ENCODE data around the gene RCBTB2. TPM values are rescaled to one million over a fixed set of nuclear protein-coding genes. Genes with fewer than 3 reads are reported as not detected.

The RCBTB2 gene
- total RNA-seq, 4 donors from 2014 or later: 8.1 to 24.7 (median 14.9) TPM

DNA sequence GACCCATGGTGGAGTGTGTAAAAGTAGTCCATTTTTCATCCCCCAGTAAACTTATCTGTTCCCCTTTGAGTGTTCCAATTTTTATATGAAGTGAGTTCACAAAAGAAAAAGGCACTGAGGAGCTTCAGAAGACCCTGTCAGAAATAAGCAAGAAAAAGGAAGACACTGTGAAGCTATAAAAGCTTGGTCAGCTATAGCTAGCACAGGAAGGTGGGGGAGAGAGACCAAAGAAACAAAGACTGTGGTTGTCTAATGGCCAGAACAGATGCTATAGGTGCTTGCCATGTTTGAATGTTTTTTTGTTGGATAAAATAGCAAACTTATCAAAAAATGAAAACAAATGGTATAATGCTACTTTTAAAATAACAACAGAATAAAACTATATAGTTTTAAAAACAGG is 46.5 kb downstream of the RCBTB2 start:
- no peak for TF ChIP-seq POLR2A (IDR thresholded peaks at IDR 0.05)
- TF ChIP-seq, protein P1, sequence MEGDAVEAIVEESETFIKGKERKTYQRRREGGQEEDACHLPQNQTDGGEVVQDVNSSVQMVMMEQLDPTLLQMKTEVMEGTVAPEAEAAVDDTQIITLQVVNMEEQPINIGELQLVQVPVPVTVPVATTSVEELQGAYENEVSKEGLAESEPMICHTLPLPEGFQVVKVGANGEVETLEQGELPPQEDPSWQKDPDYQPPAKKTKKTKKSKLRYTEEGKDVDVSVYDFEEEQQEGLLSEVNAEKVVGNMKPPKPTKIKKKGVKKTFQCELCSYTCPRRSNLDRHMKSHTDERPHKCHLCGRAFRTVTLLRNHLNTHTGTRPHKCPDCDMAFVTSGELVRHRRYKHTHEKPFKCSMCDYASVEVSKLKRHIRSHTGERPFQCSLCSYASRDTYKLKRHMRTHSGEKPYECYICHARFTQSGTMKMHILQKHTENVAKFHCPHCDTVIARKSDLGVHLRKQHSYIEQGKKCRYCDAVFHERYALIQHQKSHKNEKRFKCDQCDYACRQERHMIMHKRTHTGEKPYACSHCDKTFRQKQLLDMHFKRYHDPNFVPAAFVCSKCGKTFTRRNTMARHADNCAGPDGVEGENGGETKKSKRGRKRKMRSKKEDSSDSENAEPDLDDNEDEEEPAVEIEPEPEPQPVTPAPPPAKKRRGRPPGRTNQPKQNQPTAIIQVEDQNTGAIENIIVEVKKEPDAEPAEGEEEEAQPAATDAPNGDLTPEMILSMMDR (IDR thresholded peaks at IDR 0.05): no peak
- H3K36me3 ChIP-seq: peaks cover 0 to 16% (median 0%) of the 10 kb centered on the region in 3 donors
- no peak overlapping the region for H3K4me3 ChIP-seq
- DNase-seq: no peak
- peaks cover 0 to 62% (median 3%) of the 10 kb centered on the region in 3 donors for H3K4me1 ChIP-seq
- intact Hi-C loops (cut with DNase I): no loop called here
- H3K27me3 ChIP-seq: no peaks in the 10 kb centered on the region
- peak overlapping the region in 2 of 4 donors; percentile 36 to 42 for H3K27ac ChIP-seq
- H3K9me3 ChIP-seq: no peaks in the 10 kb centered on the region

DNA sequence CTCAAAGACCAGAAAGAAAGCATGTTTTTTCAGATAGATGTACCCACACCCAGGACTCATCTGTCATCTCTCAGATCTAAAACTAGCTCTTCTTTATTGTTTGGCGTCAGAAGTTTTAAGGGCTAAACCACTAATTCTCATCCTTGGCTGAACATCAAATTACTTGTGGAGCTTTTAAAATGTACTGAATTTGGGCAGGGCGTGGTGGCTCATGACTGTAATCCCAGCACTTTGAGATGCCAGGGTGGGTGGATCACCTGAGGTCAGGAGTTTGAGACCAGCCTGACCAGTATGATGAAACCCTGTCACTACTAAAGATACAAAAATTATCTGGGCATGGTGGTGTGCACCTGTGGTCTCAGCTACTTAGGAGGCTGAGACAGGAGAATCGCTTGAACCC is 47.4 kb downstream of the RCBTB2 start:
- peaks cover 0 to 16% (median 0%) of the 10 kb centered on the region in 3 donors for H3K36me3 ChIP-seq
- 71 to 80% methylated on average over 3 of the region's 3 CpGs for WGBS, 2 donors
- H3K27me3 ChIP-seq: no peaks in the 10 kb centered on the region
- H3K27ac ChIP-seq: peak overlapping the region in 3 of 4 donors; percentile 52 to 65 (median 60)
- intact Hi-C loops (cut with DNase I): no loop called here
- peaks cover 0 to 53% (median 3%) of the 10 kb centered on the region in 3 donors for H3K4me1 ChIP-seq
- no peaks in the 10 kb centered on the region for H3K9me3 ChIP-seq
- no peak overlapping the region for H3K4me3 ChIP-seq
- no peak for TF ChIP-seq POLR2A (IDR thresholded peaks at IDR 0.05)
- TF ChIP-seq, protein P1 (IDR thresholded peaks at IDR 0.05): no peak
- no peak for DNase-seq

DNA sequence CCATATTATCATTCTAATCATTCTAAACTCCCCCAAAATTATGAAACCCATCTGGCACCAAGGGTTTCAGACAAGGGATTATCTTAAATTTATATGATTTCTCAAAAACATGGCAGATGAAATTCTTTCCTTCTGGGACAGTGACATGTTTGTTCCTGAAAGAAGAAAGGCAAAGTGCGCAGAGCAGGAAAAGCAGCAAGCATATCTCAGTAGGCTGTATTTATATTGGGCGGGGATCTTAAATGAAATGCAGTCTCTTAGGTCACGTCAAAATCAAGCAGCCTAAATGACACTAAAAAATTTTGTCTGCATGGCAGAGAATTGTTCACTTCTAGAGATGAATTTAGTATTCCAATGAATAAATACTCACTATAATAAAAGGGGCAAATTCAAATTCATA is 49.3 kb downstream of the RCBTB2 start:
- no peak for DNase-seq
- H3K27ac ChIP-seq: peak overlapping the region in 3 of 4 donors; percentile 55 to 65 (median 60)
- intact Hi-C loops (cut with DNase I): no loop called here
- H3K27me3 ChIP-seq: no peaks in the 10 kb centered on the region
- H3K4me1 ChIP-seq: peaks cover 0 to 36% (median 3%) of the 10 kb centered on the region in 3 donors
- H3K36me3 ChIP-seq: peaks cover 0 to 33% (median 0%) of the 10 kb centered on the region in 3 donors
- H3K9me3 ChIP-seq: no peaks in the 10 kb centered on the region
- no peak overlapping the region for H3K4me3 ChIP-seq
- TF ChIP-seq, protein P1 (IDR thresholded peaks at IDR 0.05): no peak
- TF ChIP-seq POLR2A (IDR thresholded peaks at IDR 0.05): no peak
- WGBS, 2 donors: 89 to 96% methylated on average over 3 of the region's 3 CpGs

DNA sequence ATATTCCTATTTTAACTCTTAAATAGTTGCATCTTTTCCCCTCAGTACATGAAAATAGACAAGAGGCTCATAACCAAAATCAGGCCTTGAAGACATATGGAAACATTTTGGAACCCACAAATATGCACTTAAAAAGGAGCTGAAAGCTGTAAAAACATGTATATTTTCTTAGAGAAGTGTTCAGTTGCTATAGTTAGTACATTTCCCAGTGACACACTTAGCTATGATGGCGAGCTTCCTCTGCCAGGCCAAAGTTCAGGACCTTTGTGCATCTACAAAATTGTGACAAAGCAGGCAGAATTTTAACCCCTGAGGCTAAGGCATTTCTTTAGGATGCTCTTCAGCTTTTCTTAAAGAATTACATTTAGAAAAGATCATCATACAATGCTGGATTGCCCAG is 54.5 kb downstream of the RCBTB2 start:
- intact Hi-C loops (cut with DNase I): no loop called here
- no peak for TF ChIP-seq POLR2A (IDR thresholded peaks at IDR 0.05)
- TF ChIP-seq, protein P1 (IDR thresholded peaks at IDR 0.05): no peak
- Histone ChIP-seq H3K4me3 (no peak overlapping the region), H3K4me1 (no peaks in the 10 kb centered on the region), H3K36me3 (peaks cover 0 to 53% (median 0%) of the 10 kb centered on the region in 3 donors), H3K9me3 (no peaks in the 10 kb centered on the region), H3K27ac (no peak overlapping the region), H3K27me3 (no peaks in the 10 kb centered on the region)
- DNase-seq: no peak
- 58 to 73% methylated on average over 1 of the region's 1 CpG for WGBS, 2 donors

DNA sequence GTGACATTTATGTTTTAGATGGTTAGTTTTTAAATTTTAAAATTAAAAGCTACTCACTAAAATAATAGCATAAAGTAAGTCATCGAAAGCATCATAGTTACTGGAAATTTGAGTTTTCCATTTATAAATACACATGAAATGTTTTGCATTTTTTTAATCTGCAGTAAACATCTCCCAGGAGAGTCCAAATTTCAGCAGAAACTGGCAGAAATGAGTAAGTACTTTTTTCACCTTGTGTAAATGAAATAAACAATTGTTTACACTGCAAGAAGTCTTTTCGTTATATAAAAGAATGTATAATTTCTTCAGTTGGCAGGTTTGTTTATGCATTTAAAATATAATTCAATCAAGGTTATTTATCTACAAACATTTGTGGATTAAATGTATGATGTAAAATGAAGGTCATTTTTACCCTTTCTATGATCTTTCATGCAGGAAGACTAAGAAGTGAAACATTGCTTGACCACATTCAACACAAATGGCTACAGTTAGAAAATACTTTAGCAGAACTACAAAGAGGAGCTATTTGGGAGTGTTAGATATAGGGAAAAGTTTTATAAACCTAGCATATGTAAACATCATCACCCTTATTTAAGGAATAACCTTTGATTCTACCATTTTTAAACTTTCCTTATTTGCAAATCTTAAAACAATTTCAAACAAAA is 55.6 kb downstream of the RCBTB2 start:
- DNase-seq: no peak
- no peak for TF ChIP-seq POLR2A (IDR thresholded peaks at IDR 0.05)
- TF ChIP-seq, protein P1 (IDR thresholded peaks at IDR 0.05): no peak
- Histone ChIP-seq H3K9me3 (no peaks in the 10 kb centered on the region), H3K27ac (peak overlapping the region in 2 of 4 donors; percentile 25 to 27), H3K36me3 (peaks cover 0 to 53% (median 0%) of the 10 kb centered on the region in 3 donors), H3K4me1 (no peaks in the 10 kb centered on the region), H3K27me3 (no peaks in the 10 kb centered on the region), H3K4me3 (no peak overlapping the region)
- 75 to 91% methylated on average over 2 of the region's 2 CpGs for WGBS, 2 donors
- intact Hi-C loops (cut with DNase I): no loop called here
